Spinal cord (tissue), 10 donors: ENCODE data around the gene ZFHX3. TPM values are rescaled to one million over a fixed set of nuclear protein-coding genes. Genes with fewer than 3 reads are reported as not detected.

Experiments
- DNase-seq, 6 donors: peaks; one replicate each; pipeline versions ENCODE4 v3.0.0 to v3.0.0-alpha.2; 2013 to 2015; ENCODE audit warnings: low spot score in 6 of 6, low read depth in 4 of 6
- H3K27ac ChIP-seq: one replicate; pipeline ENCODE4 v1.5.1; 2013; ENCODE audit warnings: low read depth, low read length, control low read depth
- H3K27me3 ChIP-seq: one replicate; pipeline ENCODE4 v1.6.1; 2013; ENCODE audit warnings: low read length; ENCODE audit not compliant: control insufficient read depth, insufficient read depth
- H3K36me3 ChIP-seq: one replicate; pipeline ENCODE4 v1.6.1; 2013; ENCODE audit warnings: low read length; ENCODE audit not compliant: control insufficient read depth, insufficient read depth
- H3K4me1 ChIP-seq: one replicate; pipeline ENCODE4 v1.6.1; 2013; ENCODE audit warnings: low read length; ENCODE audit not compliant: control insufficient read depth, insufficient read depth
- H3K4me3 ChIP-seq: one replicate; pipeline ENCODE4 v1.5.1; 2013; ENCODE audit warnings: low read depth, low read length, control low read depth
- H3K9me3 ChIP-seq: one replicate; pipeline ENCODE4 v1.6.1; 2013; ENCODE audit warnings: low read length; ENCODE audit not compliant: control insufficient read depth, insufficient read depth
- WGBS: methylation state at CpG from one replicate; pipeline ENCODE4 v1.1.5; 2013; ENCODE audit warnings: missing lambda C conversion rate; ENCODE audit not compliant: insufficient coverage; 5-methylcytosine and 5-hydroxymethylcytosine counted together
- polyA plus RNA-seq, 2 donors: library from polyadenylated mRNA; unstranded; fragments of 120-200 nt; gene quantifications; one replicate each; pipeline ENCODE4 v1.2.1, GENCODE V29; 2013; ENCODE audit not compliant: insufficient read length in 2 of 2
- total RNA-seq, 2 donors: library from RNA; depleted of rRNA in 1 of 2; stranded (reverse); fragments of 120-200 nt in 1 of 2; fragments of >200 nt in 1 of 2; gene quantifications; one replicate each; pipeline versions ENCODE4 v1.2.3 to v1.2.4, GENCODE V29; 2013 to 2014
- donor health status: healthy.

ZFHX3 gene
- total and polyA plus RNA-seq, 4 donors: 10.7 to 16.6 (median 13.1) TPM

DNA sequence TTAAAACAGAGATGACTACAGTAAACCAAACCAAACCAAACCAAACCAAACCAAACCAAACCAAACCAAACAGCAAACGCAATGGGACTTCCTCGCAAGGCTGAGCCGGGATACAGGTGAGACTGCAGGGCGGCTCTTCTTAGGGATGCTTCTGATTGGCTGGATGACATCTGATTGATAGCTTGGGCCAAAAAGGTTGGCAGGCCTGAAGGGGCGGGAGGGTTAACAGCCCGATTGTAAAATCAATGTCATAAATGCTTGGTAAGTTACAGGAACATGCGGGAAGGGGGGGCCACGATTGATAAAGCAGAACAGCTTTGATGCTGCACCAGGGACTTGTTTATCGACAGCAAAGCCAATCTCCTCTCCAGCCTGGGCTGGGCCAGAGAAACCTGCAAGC lies 86.1 kb downstream of the ZFHX3 start:
- no peak overlapping the region for H3K27ac ChIP-seq
- no peak overlapping the region for H3K4me3 ChIP-seq
- WGBS: 84% methylated on average over 8 of the region's 9 CpGs
- peaks cover 19% of the 10 kb centered on the region for H3K4me1 ChIP-seq
- H3K27me3 ChIP-seq: peaks cover 3% of the 10 kb centered on the region
- H3K9me3 ChIP-seq: no peaks in the 10 kb centered on the region
- peaks cover 31% of the 10 kb centered on the region for H3K36me3 ChIP-seq
- DNase-seq: no peak

DNA sequence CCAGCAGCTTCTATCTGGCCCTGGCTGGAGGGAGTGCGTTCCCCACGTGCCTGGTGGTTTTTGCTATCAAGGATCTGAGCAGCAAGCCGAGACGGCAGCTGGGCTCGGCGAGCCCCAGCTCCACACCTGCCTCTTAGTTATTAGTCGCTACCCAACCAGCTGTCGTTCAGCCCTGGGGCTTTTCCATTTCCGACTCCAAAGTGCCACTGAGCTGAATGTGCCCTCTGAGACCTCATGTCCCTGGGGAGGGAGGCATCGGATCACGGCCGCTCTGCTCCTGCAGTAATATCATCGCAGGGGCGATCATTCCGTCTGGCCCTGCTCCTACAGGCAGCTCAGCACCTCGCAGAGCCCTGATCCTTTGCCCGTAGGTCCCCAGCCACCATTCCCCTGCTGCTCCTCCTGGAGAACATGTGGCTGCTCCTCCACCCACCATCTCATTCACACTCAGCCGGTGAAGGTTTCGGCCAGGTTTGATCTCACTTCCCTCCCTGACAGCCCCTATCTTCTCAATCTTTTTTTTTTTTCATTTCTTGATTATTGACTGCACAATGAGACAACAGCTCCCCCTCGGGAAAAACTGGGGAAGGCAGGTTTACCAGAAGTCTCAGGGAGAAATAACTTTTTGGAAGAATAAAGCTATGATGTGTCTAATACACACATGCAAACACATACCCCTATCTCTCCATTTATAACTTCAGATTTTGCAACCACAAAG lies 86.7 kb downstream of the ZFHX3 start:
- H3K27ac ChIP-seq: no peak overlapping the region
- no peak overlapping the region for H3K4me3 ChIP-seq
- H3K4me1 ChIP-seq: peaks cover 19% of the 10 kb centered on the region
- no peaks in the 10 kb centered on the region for H3K9me3 ChIP-seq
- peak in 1 of 6 donors; percentile 65 for DNase-seq
- peaks cover 3% of the 10 kb centered on the region for H3K27me3 ChIP-seq
- H3K36me3 ChIP-seq: peaks cover 31% of the 10 kb centered on the region
- WGBS: 53% methylated on average over 19 of the region's 20 CpGs

DNA sequence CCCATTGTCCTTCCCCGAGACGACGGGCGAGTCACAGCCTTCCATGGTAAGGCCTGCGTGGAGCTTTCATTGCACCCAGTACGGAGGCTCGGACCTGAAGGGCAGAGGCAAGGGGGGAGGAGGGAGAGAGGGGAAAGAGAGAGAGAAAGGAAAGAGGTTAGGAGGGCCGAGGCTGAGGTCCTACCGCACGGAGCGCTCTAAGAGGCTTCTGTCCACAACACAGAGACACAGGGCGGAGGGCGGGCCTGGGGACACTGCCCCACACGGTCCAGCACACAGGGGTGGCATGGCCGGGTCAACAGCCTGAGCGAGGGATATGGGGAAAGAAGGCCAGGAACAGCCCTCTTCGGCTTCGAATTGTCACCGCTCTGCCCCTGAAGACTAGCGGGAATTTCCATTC lies 87.8 kb downstream of the ZFHX3 start:
- 99% methylated on average over 19 of the region's 20 CpGs for WGBS
- Histone ChIP-seq H3K4me1 (peaks cover 19% of the 10 kb centered on the region), H3K36me3 (peaks cover 31% of the 10 kb centered on the region), H3K27me3 (peaks cover 3% of the 10 kb centered on the region), H3K9me3 (no peaks in the 10 kb centered on the region), H3K4me3 (no peak overlapping the region), H3K27ac (no peak overlapping the region)
- DNase-seq: no peak

DNA sequence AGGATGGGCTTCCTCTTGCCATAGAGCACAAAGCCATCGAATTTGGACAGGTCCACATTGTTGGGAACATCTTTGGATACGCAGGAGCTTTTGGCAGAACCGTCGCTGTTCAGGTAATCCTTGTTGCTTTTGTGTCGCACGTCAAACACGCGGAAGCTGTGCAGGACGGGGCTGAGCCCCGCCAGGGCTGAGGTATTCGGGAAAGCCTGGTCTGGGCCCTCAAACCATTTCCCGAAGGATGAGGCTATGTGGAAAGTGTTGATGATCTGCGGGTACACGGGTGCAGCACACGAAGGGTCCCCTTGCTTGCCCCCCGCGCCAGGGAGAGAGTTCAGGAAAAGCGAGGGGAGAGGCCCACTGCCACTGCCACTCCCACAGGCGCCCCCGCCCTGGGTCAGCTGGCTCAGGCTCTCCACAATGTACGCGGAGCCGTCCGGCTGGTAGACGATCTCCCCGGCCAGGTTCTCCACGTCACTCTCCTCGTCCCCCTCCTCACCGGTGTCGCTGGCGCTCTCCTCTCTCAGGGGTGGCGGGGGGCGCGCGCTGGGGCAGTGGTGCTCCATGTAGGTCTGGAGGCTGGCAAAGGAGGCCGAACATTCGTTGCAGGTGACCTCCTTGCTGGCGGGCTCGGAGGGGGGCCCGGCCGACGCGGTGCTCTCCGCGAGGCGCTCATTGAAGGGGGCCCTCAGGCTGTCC lies 88.5 kb downstream of the ZFHX3 start:
- H3K27me3 ChIP-seq: peaks cover 3% of the 10 kb centered on the region
- peaks cover 31% of the 10 kb centered on the region for H3K36me3 ChIP-seq
- H3K9me3 ChIP-seq: no peaks in the 10 kb centered on the region
- DNase-seq: no peak
- no peak overlapping the region for H3K4me3 ChIP-seq
- peaks cover 19% of the 10 kb centered on the region for H3K4me1 ChIP-seq
- WGBS: 97% methylated on average over 43 of the region's 46 CpGs
- no peak overlapping the region for H3K27ac ChIP-seq

DNA sequence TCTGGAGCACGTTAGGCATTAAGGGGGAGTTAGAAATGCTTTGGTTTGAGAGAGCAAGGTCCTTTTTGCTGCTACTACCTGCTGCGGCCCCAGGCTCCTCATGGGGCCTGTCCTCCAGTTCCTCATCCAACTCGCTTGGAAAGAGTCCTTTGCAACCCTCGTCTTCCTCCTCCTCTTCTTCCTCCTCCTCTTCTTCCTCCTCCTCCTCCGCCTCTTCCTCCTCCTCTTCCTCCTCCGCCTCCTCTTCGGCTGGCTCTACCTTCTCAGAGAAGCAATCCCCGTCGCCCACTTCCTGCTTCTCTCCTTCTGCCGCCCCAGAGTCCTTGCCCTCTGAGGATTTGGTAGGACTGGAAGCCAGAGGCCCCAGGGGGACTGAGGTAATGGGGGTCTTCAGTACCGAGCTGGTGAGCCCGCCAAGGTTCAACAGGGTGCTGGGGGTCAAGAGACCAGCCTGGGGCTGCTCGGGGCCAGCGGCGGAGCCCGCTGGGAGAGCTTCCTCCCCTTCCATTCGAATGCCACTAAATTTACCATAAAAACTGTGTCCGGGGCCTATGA lies 89.3 kb downstream of the ZFHX3 start:
- H3K27ac ChIP-seq: no peak overlapping the region

DNA sequence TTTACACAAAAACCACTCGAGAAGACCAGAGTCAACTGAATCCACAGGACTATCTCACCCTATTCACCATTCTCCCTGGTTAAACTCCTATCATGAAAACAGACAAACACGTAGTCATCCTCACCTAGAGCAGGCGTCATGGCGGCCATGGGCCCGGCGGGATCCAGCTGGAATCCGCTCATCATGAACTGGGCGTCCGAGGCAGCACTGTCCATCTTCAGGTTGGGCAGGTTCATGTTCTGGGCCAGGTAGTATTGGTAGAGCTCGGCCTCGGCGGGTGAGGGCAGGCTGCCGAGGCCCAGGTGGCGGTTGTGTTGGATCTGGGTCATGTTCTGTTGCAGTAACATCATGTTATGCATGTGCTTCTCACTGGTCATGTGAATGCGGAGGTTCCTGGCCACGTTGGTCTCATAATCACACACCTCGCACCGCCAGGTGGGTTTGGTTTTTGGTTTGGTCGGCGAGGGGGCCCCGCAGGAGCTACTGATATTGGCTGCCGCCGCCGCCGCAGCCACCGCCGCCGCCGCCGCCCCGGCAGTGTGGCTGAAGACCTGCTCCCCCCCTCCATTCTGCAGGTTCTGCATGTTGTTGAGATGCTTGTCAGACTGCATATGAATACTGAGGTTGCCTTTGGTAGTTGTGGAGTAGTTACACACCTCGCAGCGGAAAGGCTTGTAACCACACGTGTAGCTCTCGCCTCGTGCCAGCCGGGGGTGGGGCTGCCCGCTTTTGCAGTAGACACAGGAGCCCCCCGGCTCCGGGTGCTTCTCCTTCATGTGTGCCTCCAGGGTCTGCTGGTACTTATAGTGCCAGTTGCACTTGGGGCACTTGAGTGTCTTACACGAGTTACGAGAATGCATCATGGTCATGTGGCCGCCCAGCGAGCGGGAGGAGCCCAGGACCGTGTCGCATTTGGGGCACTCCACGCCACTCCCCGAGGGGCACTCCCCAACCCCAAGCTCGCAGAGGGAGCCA lies 90.3 kb downstream of the ZFHX3 start:
- H3K36me3 ChIP-seq: peaks cover 31% of the 10 kb centered on the region
- WGBS: 98% methylated on average over 41 of the region's 50 CpGs
- no peak for DNase-seq
- peaks cover 8% of the 10 kb centered on the region for H3K4me1 ChIP-seq
- H3K9me3 ChIP-seq: no peaks in the 10 kb centered on the region
- no peak overlapping the region for H3K27ac ChIP-seq
- H3K27me3 ChIP-seq: peaks cover 3% of the 10 kb centered on the region
- no peak overlapping the region for H3K4me3 ChIP-seq

More for the DNA sequence above, 89.3 kb downstream of the ZFHX3 start:
- peaks cover 31% of the 10 kb centered on the region for H3K36me3 ChIP-seq
- no peak for DNase-seq
- WGBS: 92% methylated on average over 6 of the region's 18 CpGs
- H3K4me3 ChIP-seq: no peak overlapping the region
- peaks cover 14% of the 10 kb centered on the region for H3K4me1 ChIP-seq
- H3K27me3 ChIP-seq: peaks cover 3% of the 10 kb centered on the region
- H3K9me3 ChIP-seq: no peaks in the 10 kb centered on the region

DNA sequence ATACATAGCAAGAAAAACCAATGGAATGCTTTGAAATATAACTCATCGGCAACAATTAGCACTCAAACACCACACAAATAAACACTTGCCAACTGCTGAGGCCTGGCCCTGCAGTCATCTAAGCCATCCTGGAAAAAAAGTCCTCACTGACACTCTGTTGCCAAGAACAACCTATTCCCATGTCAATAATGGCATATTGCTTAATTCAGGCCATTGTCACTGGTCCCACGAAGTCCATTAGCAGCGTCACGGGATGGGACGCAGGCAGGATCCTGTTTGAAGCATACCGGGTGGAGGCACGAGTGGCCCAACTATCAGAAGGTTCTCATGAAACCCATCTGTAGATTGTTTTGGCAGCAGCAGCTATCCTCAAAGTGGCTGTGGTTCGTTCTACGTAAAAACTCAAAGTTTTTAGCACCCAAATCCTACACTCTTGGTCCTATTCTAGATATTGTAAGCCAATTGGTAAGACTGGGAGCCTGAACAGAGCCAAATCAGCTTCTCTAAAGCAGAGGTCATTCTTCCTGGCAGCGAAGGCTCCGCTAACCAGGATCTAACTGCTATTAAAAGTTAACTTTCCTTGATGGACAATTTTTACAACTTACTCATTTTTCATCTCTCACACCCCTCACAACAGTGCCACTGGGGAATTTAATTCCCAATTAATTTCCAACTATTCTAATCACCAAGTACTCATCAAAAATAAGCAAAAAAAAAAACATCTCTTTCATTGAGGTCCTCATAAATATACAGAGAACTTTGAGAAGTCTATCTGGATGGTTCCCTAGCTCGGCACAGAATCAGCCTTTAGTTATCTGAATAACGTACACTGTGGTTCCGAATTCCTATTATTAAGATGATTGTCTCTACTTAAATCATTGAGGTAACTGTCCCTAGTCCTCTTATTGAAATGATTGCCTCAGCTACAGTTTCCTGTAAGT lies 91.5 kb downstream of the ZFHX3 start:
- Histone ChIP-seq H3K4me3 (no peak overlapping the region), H3K27me3 (peaks cover 2% of the 10 kb centered on the region)
- 90% methylated on average over 11 of the region's 14 CpGs for WGBS

DNA sequence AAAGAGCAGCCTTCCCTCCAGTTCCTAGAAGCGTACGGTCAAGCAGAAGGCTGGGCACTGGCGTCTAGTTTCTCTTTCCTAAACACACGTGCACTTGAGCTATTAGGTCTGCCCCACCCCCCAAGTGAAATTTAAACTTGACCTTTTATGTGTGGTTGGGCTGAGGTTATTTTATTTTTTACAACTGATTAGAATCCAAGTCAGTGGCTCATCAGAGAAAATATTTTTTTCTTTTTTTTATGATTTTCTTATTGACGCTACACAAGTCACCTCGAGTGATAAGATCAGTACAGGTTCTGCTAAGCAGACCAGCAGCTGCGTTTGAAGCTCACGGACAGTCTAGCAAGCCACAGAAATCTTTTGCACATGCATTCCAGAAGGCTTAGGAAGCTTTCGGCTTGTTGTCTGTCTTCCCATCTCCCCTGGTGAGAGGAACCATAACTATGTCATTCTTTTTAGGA lies 95.1 kb downstream of the ZFHX3 start:
- whole genome bisulfite sequencing: 64% methylated on average over 4 of the region's 9 CpGs
- Histone ChIP-seq H3K9me3 (no peaks in the 10 kb centered on the region), H3K27ac (no peak overlapping the region), H3K4me3 (no peak overlapping the region), H3K27me3 (peaks cover 2% of the 10 kb centered on the region), H3K36me3 (peaks cover 16% of the 10 kb centered on the region), H3K4me1 (peaks cover 7% of the 10 kb centered on the region)
- DNase-seq: no peak

More for the DNA sequence above, 91.5 kb downstream of the ZFHX3 start:
- Histone ChIP-seq H3K36me3 (peaks cover 31% of the 10 kb centered on the region), H3K4me1 (no peaks in the 10 kb centered on the region), H3K9me3 (no peaks in the 10 kb centered on the region), H3K27ac (no peak overlapping the region)
- DNase-seq: no peak
